Left colon (tissue), 2 donors: ENCODE measurements around the gene ORC5. TPM values are rescaled to one million over a fixed set of nuclear protein-coding genes. Genes with fewer than 3 reads are reported as not detected.
A peak's percentile ranks its signal among the peaks of the same experiment; 100 is the strongest.
"Not testable (repeated sequence)": the region's sequence is repeated elsewhere in the genome, so short reads cannot be mapped to it uniquely, and the experiment has no call there.

Experiments
- ATAC-seq: fragments of 200-7000 bp; cut with Tn5 transposase; one replicate; pipeline ENCODE4 v1.9.1; 2020; ENCODE audit warnings: mild to moderate bottlenecking, moderate library complexity
- DNase-seq, 2 donors: peaks; one replicate each; pipeline ENCODE4 v3.0.0-alpha.2; 2020
- intact Hi-C, 2 donors: fragments of 100-400 bp; cut with DNase I in 1 of 2; cut with micrococcal nuclease in 1 of 2; formaldehyde crosslinking; loops; one replicate each; pipeline versions ENCODE4 v1.11.2 to v1.14.0; 2022; cut with DNase I, micrococcal nuclease
- long read RNA-seq: library from polyadenylated mRNA; unstranded; transcript quantifications from one replicate; pipeline ENCODE4 v2.0.0, GENCODE V29; 2021
- total RNA-seq, 2 donors: library from RNA; stranded (reverse); fragmentation: NEBNext Ultra II Directional; extraction: Animal tissue kit (Norgen Biotek cat#: 25700); gene quantifications; one replicate each; pipeline ENCODE4 v1.2.1, GENCODE V29; 2021
- donor health status: DM: no; HTN: no; CAD: no.
- donor health status: DM: yes; HTN: yes; CAD: no.

The ORC5 gene
- total RNA-seq, result 10 to 100 TPM; 17.0 to 19.0 TPM
- long read RNA-seq, transcript ORC5-201 (14 exons, 1,958 nt), result major isoform, 22 of 29 reads
- long read RNA-seq, partial matches to known transcripts, result 1 of 29 reads
- long read RNA-seq, other reads (novel, unspliced or antisense), result 5 of 29 reads

DNA sequence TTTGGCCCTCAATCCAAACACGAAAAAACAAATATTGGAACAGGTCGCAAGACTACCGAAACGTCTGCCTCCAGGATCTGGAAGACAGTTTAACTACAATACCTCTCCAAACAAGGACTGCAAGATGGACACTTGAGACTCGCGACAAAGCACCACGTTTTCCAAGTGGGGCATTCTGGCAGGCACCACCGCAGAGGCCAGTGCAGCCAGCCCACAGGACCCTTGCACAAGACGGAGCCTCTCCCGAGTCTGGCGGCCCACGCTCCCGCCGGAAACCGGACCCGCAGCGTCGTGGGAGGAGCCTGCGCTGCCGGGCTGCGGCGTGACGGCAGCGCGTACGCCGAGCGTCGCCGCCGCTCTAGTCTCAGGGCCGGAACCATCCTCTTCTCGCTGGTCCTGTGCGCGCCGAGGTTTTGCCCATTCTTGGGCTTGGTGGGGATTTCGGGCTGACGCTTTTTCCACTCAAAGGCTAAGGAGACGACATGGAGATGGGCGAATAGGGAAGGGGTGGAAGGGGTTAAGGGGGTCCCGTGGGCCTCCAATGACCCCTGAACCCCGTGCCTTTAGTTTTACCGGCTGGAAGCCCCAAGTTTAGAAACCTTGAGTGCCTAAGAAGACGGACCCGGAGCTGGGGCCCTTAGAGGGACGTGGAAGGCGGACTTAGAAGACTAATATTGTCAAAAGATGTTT lies at the start of gene ORC5:
Gene ORC5 (minus strand): TSS at position 283 of the 690 bp plus-strand sequence. CDS start 109 bp downstream, at position 174.
- ATAC-seq, result peak; percentile 98
- intact Hi-C loops, result no loop called here
- peak; percentile 72 to 84 for DNase-seq

- ATAC-seq (no peak), DNase-seq (no peak)
- intact Hi-C loops, result no loop called here
Observed at GRCh38 chr7:104255616-104256015, 47.8 kb upstream of the ORC5 start.

GRCh38 chr7:104255194-104255593 lies 47.4 kb upstream of the ORC5 start:
- DNase-seq, result no peak
- intact Hi-C loops, result no loop called here
- no peak for ATAC-seq

GRCh38 chr7:104254696-104255095 lies 46.9 kb upstream of the ORC5 start:
- DNase-seq, result no peak
- no peak for ATAC-seq
- intact Hi-C loops, result no loop called here

DNA sequence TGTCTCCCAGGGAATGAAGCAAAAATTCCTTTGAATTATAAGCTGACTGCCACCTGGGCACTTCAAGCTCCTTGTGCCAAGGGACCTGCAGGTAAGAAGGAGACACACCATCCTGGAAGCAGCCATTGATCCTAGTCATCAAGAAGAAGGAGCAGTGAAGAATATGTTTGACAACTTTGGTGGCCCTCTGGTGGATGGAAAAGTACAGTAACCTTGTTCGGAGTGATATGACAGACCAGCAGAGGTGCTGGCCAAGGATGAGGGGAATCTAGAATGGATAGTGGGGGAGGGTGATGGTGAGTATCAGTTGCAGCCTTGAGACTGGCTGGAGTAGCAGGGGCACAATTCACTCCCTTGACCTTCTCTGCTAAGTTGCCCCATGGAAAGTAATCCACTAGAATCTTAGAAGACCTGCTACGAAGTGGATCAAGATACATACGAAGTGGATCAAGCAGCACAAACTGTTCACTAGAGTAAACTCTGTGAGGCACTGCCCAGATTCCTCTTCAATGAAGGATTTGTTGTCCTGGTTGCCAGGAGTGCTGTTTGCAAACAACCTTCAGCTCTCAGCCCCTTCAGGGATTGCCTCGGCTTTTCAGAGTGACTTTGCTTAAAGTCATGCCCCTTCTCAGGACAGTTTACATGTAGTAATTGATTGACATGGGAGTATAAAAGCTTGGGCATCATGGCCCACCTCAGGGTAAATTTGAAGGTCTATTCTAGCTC lies 44.8 kb upstream of the ORC5 start:
- DNase-seq (no peak), ATAC-seq (peak; percentile 29)
- intact Hi-C loops, result no loop called here

DNA sequence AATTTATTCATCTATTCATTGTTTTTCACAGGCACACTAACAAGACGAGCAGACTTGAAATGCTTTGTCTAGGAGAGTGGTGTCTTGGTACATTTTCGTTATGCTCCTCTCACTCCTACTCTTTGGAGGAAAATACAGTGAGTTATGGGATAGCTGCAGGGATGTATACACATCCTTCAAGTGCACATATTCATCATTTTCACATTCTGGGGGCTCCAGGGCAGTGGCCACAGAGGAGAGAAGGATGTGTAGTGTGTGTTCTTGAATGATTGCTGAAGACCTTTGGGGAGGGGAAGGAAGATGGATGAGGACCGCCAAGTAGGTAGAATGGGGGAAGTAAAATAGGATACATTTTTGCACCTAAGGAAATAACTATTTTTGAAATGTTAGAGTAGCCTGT lies 34.8 kb upstream of the ORC5 start:
- ATAC-seq, result no peak
- intact Hi-C loops, result no loop called here
- DNase-seq, result no peak

DNA sequence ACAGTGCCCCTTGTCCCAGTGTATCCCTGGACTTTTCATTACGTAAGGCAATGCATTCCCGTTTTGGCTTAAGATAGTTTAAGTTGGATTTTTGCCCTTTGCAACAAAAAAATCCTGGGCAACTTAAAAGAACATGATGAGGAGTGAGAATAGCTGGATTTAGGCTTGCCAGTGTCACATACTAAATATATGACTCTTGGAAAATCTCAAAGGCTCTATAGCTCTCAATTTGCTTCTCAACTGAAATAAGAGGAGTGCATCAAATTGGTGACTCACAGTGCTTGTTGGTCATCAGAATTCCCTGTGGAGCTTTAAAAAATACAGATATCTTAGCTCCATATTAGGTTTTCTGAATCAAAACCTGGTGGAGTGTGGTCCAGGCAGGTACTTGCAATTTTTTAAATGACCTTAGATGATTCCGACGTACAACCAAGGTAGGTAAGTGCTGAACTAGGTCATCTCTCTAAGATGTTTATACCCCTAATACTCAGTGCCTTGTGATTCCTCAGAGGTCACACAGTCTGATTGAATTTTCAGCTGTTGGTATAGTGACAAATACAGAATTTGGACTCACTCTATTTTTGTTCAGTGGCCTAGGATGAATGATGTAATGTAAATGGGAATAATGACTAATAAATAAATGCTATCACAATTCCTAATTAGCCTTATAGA lies 33.9 kb upstream of the ORC5 start:
- ATAC-seq, result no peak
- no peak for DNase-seq
- intact Hi-C loops, result no loop called here

DNA sequence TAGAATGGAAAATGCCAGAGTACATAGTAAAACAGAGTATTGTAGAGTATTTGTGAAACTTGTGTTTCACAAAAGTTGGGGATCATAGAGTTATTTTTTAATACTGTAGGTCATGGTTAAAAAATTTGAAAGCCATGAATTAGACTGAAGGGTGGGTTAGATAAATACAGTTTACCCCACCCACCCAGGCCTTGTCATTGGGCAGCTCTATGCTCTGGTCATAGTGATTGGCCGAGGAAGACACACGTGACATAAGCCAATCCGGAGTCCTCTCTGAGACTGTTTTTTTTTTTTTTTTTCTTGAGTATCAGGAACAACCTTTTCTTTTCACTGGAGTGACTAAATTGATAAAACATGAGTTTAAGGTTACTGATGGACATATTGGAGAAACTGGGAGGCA lies 33.3 kb upstream of the ORC5 start:
- intact Hi-C loops, result no loop called here
- DNase-seq (no peak), ATAC-seq (no peak)

GRCh38 chr7:104240401-104240800 lies 32.6 kb upstream of the ORC5 start:
- intact Hi-C loops, result no loop called here
- DNase-seq, result no peak

GRCh38 chr7:104234990-104235389 lies 27.2 kb upstream of the ORC5 start:
- DNase-seq, ATAC-seq, intact Hi-C loops: not testable (repeated sequence)

More at GRCh38 chr7:104240401-104240800, 32.6 kb upstream of the ORC5 start:
- no peak for ATAC-seq

- DNase-seq (peak in 1 of 2 donors; percentile 34), ATAC-seq (peak; percentile 75)
- intact Hi-C loops, result no loop called here
Observed at GRCh38 chr7:104231054-104232046, 23.5 kb upstream of the ORC5 start.

DNA sequence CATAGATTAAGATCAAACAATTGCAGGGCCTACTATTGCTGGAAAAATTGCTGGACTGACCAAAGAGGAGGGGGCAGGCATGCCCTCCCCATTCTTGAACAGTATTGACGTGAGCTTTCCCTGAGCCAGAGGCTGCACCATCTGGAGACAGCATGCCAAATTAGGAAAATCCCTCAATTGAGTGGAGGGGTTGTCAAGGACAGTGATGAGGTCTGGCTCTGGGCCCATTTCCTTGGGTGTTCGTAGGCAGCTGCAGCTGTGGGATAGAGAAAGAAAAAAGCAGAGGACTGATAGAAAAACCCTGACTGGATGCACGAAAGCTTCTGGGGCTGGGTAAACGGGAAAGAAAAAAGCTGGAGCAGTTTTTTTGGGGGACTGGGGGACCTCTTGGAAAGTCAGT lies 22.8 kb upstream of the ORC5 start:
- no peak for ATAC-seq
- intact Hi-C loops, result no loop called here
- no peak for DNase-seq

DNA sequence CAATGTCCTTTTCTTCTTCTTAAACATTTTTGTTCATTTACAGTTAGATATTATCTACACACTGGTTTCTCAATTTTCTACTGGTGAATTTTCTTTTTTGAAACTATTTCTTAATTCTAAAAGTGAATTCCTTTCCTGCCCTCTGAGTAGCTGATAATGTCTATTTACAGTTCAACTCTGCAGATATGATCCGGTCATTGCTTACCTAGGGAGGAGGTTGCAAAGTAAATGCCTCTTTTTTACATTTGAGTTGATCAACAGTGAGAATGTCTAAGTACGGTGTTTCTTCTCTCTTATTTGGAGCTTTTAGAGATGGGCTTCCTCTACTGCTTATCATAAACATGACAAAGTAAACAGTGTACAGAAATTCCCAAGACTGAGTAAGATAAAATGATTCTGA lies 20.6 kb upstream of the ORC5 start:
- ATAC-seq (peak; percentile 64), DNase-seq (no peak)
- intact Hi-C loops, result loop anchor here in 1 of 2 donors (10.0 kb wide), 1 partner anchor 626 kb away; no protein-coding TSS in a partner anchor

DNA sequence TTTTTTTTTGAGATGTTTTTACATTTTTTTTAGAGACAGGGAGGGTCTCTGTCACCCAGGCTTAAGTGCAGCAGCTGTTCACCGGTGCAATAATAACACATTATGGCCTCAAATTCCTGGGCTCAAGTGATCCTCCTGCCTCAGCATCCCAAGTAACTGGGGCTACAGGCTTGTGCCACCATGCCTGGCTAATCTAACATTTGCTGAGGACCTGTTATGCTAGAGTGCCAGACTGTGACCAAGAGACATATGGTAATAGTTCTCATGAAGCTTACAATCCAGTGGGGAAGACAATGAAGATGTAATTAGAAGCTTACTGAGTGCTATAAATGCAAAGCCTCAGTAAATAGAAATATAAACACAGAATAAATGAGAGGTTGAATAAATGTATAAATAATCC lies 17.6 kb upstream of the ORC5 start:
- ATAC-seq (no peak), DNase-seq (no peak)
- intact Hi-C loops, result loop anchor here in 1 of 2 donors (10.0 kb wide), 1 partner anchor 629 kb away; no protein-coding TSS in a partner anchor

DNA sequence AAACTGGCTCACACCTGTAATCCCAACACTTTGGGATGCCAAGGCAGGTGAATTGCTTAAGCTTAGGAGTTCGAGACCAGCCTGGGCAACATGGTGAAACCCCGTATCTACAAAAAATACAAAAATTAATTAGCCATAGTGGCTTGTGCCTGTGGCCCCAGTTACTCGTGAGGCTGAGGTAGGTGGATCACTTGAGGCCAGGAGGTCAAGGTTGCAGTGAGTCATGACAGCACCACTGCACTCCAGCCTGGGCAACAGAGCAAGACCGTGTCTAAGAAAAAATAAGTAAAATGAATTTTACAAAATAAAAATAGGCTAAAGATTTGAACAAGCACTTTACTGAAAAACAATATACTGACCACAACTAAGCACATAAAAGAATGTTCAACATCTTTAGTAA lies 9.8 kb upstream of the ORC5 start:
- no peak for DNase-seq
- intact Hi-C loops, result no loop called here
- no peak for ATAC-seq

- ATAC-seq, result peak; percentile 62
- intact Hi-C loops, result no loop called here
Observed at GRCh38 chr7:104209063-104209462, 1.2 kb upstream of the ORC5 start.

GRCh38 chr7:104208421-104208780 lies 588 bp upstream of the ORC5 start:
- ATAC-seq (no peak), DNase-seq (no peak)
- intact Hi-C loops, result no loop called here

More at GRCh38 chr7:104209063-104209462, 1.2 kb upstream of the ORC5 start:
- DNase-seq, result no peak

GRCh38 chr7:104207348-104207730 lies 474 bp downstream of the ORC5 start:
- peak; percentile 49 for ATAC-seq
- DNase-seq, result peak in 1 of 2 donors; percentile 21
- intact Hi-C loops, result no loop called here
